Ishikawa (cell line): ENCODE data around the gene CCDC69.

Experiments used
- EGR1 ChIP-seq: IDR thresholded peaks from 2 replicates; pipeline ENCODE4 v1.6.1; 2012
- EP300 ChIP-seq: IDR thresholded peaks from 2 replicates; pipeline ENCODE4 v1.6.1; 2012; ENCODE audit warnings: borderline replicate concordance
- FOXM1 ChIP-seq: IDR thresholded peaks from 2 replicates; pipeline ENCODE4 v1.6.1; 2012; ENCODE audit warnings: low read depth, borderline replicate concordance
- RAD21 ChIP-seq: IDR thresholded peaks from 2 replicates; pipeline ENCODE4 v1.6.1; 2012; ENCODE audit warnings: low read depth
- YY1 ChIP-seq: IDR thresholded peaks from 2 replicates; pipeline ENCODE4 v1.6.1; 2012; ENCODE audit warnings: low read depth
- TF ChIP-seq, protein P1 (sequence below): IDR thresholded peaks from 2 replicates; pipeline ENCODE4 v1.6.1; 2012

DNA sequence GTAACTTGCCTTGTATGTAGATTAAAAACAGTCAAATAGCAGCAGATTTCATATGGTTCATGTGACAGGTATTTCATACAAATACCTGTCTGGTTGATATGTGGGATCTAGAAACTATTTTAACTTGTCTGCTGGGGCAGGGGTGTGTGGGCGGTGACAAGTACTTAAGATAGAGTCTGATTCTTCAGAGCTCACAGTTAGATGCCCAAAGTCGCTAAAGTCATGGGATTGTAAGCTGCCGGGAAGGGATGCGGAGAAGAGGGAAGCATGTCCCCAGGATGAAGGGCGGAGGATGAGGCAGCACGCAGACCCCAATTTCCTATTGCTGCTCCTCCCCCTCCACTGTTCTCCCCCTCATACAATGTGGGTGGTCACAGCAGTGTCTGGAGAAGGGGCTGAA, 79.6 kb downstream of the CCDC69 start:
- TF ChIP-seq, protein P1, sequence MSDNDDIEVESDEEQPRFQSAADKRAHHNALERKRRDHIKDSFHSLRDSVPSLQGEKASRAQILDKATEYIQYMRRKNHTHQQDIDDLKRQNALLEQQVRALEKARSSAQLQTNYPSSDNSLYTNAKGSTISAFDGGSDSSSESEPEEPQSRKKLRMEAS = no peak
- TF ChIP-seq EGR1 = no peak
- no peak for TF ChIP-seq YY1
- no peak for TF ChIP-seq FOXM1
- no peak for TF ChIP-seq EP300
- no peak for TF ChIP-seq RAD21
